NCI-H2227 (cell line): Measurements from ENCODE around the gene NDUFS7.

Experiments used
- DNase-seq: peaks from one replicate; lab custom pipeline; 2025; ENCODE audit not compliant: unreplicated experiment; lab: John Stamatoyannopoulos, UW

NDUFS7 gene

DNA sequence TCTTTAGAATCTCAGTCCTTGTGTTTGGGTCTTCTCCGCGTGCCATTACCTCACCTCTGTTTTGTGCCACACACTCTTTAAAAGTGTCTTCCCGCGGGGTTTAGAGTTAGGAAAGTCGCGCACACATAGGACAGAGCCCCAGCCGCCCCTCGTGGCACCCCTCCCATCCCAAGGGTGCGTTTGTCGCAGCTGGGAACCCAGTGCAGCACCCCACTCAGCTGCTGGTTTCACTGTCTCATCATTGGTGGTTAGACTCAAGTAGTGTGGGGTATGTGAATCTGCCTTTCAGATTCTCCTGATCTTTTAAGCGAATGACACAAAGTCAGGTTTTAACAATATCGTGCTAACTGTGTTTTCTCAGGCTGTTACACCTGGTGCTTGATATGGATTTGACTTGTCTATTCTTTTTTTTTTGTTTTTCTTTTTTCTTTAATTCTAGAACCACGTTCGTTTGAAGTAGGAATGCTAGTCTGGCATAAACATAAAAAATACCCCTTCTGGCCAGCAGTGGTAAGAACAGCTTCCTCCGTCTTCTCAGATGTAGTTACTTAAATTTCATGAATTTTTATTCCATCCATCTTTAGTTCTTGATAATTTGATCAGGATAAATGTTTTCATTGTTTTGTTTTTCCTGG lies 19.5 kb upstream of the NDUFS7 start:
- DNase-seq: no peak

DNA sequence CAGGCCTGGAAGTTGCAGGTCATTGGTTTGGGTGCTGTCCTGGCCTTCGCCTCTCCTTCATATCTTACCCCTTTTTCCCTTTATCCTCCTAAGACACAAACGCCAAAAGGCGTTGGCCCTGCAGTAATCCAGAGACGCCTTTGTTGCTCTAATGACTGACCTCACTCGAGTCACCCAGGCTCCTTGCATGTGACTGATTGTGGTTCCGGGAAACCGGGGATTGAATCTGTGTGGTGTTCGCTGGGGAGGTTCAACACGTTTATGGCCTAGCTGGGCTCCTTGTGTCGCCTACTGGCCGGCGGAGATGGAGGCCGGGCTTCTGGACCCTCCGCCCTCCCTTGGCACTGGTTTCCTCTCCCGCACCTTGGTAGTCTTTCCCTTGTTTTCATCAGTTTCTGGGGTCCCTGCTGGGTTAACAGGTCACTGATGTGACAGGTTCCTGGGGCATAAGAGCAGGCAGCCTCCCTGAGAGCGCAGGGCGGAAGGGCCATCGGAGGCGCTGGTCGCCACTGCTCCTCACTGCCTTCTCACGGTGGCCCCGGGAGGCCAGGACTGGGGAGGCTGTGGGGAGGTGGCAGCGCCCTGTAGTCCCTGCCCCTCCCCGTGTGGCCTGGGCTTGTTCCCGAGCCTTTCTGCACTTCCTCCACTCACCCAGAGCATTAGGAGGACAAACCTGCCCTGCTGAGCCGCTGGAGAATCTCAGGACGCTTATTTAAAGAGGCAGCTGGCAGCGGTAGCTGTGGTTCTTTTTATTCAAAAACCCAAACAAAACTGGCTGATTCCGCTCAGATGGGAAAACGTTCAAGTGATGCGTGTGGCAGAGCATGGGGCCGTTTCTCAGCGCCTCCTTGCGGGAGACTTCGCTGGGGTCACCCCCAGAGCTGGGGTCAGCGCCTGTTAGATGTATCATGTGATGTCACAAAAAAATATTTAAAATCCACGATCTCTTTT lies 18.1 kb upstream of the NDUFS7 start:
- DNase-seq: no peak

DNA sequence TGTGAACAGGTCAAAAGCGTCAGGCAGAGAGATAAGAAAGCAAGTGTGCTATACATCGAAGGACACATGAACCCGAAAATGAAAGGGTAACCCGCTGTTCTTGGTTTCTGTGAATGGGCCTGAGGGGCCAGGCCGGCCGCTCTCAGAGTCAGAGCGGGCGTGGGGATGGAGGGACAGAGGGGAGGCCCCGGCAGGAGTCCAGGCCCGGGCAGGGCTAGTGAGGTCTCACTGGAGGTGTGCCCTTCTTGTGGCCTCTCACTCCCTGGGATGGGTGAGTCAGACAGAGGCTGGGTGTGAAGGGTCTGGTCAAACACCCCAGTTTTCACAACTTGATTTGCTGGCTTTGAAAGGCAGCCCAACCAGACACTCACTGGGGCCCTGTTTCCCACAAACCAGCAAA lies 17.4 kb upstream of the NDUFS7 start:
- DNase-seq: no peak

DNA sequence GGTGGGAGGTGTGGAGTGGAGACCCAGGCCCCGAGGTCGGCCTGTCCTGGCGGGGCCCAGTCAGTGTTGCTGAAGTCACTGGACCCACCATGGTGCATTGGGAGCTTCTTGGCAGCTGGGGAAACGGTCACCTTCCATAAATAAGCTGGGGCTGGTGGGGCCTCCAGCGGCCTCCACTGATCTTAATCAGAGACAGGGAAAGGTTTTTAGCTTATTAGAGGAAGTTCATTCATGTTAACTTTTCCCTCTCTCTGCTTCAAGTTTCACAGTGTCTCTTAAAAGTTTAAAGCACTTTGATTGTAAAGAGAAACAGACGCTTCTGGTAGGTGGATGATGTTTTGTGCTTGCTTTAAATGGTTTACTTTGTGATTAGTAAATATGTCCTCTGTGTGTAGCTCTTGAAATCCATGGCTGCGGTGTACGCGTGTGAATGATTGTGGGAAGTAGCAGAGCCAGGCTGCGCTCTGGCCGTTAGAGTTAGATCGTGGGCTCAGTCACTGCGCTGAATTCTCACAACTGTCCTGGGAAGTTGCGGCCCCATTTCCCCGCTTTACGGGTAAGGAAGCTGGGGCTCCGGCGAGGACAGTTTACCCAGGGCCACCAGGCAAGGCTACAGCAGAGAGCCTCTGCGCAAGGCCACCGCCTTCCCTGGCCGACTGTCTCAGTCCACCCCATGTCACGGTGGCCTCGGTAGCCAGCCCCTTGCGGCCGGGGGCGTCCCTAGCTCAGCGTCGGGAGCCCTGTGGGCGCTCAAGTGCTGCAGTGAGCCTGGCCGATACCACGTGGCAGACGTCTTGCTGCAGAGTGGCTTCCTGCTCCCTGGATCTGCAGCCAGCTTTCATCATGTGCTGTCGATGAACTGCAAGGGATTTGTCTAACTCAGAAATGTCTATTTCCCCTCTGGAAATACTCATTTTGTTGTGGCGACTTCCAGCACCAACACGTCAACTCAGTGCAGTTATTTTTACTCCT lies 16.5 kb upstream of the NDUFS7 start:
- no peak for DNase-seq

DNA sequence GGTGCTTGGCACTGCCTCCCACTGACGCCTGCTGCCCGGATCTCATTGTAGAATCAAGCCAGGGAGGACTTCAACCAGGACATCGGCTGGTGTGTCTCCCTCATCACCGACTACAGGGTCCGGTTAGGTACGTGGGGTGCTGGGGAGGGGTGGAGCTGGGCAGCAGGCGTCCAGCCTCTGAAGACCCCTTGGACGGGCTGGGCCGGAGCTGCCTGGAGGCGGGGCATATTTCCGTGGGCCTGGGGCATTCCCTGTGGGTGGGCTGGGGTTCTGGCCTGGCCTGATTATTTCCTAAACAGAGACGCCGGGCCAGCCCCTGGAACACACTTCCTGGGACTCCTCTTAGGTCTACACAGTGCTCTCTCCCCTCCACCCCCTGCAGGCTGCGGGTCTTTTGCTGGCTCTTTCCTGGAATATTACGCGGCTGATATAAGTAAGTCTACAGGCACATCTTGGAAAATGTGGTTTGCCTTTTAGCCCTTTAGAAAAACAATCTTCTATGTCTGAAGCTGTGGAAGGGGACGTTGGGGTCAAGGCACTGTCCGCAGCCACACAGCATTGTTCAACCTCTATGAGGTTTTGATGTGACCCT lies 14.4 kb upstream of the NDUFS7 start:
- DNase-seq: no peak

DNA sequence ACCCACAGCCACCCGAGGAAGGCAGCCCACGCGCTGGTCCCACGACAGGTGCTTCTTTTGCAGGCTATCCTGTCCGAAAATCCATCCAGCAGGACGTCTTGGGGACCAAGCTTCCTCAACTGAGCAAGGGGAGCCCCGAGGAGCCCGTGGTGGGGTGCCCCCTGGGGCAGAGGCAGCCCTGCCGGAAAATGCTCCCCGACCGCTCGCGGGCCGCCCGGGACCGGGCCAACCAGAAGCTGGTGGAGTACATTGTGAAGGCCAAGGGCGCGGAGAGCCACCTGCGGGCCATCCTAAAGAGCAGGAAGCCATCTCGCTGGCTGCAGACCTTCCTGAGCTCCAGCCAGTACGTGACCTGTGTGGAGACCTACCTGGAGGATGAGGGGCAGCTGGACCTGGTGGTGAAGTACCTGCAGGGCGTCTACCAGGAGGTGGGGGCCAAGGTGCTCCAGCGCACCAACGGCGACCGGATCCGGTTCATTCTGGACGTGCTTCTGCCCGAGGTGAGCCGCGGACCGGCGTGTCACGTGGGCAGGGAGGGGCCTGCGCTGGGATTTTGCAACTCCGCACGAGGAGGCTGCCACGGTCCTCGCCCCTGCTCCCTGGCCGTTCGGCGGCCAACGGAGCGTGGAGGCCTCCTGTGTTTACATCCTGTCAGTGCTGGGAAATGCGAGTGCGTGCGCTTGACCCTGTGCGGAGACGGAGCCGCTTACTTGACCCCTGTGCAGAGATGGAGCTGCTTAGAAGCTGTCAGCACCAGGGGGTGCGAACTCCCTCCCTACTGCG lies 12.9 kb upstream of the NDUFS7 start:
- no peak for DNase-seq

DNA sequence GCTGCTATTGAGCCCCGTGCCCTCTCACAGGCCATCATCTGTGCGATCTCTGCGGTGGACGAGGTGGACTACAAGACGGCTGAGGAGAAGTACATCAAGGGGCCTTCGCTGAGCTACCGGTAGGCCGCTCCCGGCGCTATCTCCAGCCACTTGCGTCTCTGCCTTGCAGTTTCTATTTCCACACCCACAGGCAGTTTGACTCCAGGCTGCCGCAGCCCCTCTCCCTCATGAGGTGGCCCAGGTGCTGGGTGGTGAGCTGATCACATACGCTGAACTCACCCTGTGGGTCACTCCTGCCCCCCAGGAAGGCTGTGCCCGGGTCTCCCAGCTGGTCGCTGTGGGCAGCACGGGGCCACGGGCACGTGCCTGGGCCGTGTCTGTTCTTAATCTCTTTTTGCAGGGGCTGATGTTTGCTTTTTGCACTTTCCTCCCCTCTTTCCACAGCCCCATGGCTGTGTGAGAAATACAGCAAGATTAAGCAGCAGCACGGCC lies 10.6 kb upstream of the NDUFS7 start:
- no peak for DNase-seq

DNA sequence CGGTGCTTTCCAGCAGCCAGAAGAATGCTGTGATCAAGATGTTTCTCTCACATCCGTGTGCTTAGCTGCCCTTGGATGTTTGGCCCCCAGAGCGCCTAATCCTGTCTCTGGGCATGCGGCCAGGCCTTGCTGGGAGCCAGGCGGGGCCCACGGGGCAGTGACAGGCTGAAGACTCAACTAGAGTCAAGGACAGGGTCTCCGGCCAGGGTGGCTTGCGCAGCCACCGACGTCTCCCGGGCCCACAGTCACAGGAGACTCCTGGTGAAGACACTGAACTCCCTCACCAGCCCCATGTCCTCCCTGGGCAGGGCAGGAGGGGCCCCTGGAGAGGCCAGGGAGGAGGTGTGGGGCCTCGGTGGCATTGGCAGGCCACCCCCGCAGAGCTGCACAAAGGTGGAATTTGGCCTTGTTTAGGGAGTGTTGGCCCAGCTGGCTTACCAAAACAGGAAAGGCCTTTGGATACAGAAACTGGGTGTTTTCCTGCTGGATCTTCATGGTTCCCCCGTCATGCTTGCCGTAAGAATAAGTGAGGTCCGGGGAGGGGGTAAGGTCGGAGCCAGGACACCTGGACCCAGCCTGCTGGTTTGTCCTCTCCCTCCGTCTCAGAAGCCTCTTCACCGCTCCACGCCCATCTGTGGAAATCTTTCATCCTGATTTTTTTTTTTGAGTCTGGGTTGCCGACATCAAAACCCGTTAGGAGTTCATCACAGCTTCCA lies 10.0 kb upstream of the NDUFS7 start:
- no peak for DNase-seq

DNA sequence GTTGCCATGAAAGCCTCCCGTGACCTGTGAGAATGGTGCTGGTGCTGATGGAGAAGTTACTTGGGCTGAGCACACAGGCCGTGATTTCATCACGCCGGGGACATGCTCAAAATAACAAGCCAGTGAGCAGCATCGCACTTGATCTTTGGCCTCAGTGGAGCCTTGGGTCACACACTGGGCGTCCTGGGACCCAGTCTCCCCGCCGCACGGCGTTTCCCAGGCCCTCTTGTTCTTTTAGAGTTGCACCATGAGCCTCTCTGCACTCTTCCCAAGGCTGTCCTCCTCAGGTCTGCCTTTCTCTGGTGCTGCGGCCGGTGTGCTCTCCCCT lies 9.5 kb upstream of the NDUFS7 start:
- no peak for DNase-seq

DNA sequence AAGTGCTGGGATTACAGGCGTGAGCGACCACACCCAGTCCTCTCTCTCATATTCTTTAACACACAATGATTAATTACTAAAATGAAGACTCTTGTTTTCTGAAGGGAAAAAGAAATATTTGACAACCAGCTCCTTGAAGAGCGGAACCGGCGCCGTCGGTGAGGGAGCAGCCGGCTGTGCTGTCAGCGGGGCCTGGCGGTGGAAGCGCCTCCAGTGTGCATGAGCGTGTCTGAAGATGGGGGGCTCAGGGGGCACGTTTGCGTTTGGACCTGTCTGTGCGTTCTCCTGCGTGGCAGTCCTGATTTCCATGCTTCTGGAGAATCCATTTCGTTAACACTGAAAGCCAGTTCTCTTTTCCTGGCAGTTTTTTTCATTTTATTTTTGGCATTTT lies 7.3 kb upstream of the NDUFS7 start:
- DNase-seq: no peak

DNA sequence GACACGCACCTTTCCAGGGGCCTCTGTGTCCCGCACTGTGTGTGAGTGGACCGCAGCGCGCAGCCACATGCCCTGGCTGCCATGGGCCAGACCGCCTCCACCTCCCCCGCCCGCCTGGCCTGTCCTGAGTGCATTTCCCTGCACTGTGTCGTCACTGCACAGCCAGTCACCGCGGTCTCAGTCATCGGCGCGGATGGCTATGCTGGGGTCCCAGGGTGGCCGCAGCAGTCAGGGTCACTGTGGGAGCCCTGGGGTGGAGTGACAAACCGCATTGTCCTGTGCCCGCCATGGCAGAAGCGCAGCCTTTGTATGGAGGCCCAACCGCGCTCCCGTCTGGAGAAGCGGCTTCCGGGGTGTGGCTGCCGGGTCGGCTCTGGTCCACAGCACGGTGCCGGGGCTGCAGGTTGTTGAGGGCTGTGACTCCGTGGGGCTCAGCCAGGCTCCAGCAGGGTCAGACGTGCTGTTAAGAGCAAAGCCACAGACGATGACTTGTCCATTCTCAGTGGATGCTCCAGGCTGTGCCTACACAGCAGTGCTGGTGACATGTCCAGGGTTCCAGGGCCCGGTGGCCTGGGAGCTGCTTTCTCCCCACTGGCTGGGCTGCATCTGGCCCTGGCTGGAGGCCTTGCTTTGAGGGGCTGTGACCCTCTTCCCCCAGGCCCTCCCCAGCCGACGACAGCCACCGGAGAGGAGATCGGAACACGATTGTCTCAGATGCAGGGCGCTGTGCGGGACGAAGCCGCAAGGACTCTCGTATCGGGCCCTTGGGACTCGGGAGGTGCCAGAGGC lies 6.3 kb upstream of the NDUFS7 start:
- no peak for DNase-seq

DNA sequence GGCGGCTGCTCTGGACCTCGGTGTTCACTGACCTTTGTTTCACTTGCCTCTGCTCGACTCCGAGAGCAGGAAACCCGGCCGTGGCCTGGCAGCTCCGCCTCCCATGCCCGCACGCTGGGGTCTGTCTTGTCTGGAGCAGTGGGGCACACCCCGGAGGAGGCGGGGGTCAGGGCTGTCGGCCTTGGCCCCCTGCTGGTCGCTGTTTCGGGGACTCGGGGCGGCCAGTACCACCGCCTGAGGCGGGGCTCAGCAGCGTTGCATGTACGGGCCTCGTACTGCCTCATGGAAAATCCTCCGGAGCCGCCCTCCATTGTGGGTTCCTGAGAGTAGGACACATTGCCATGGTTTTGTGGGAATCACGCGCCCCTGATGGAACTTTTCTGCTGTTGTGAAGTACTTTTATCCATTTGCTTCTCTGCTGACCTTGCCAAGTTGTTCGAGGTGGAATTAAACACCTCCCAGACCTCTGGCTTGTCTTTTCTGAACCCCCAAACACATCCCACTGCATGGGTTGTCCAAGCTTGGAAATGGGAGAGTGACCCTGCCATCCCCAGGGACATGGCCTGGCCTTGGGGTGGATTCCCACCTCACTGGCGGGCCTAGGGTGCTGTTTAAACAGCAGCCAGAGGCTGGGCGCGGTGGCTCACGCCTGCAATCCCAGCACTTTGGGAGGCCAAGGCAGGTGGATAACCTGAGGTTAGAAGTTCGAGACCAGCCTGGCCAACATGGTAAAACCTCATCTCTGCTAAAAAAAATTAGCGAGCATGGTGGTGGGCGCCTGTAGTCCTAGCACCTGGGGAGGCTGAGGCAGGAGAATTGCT lies 5.5 kb upstream of the NDUFS7 start:
- DNase-seq: no peak

DNA sequence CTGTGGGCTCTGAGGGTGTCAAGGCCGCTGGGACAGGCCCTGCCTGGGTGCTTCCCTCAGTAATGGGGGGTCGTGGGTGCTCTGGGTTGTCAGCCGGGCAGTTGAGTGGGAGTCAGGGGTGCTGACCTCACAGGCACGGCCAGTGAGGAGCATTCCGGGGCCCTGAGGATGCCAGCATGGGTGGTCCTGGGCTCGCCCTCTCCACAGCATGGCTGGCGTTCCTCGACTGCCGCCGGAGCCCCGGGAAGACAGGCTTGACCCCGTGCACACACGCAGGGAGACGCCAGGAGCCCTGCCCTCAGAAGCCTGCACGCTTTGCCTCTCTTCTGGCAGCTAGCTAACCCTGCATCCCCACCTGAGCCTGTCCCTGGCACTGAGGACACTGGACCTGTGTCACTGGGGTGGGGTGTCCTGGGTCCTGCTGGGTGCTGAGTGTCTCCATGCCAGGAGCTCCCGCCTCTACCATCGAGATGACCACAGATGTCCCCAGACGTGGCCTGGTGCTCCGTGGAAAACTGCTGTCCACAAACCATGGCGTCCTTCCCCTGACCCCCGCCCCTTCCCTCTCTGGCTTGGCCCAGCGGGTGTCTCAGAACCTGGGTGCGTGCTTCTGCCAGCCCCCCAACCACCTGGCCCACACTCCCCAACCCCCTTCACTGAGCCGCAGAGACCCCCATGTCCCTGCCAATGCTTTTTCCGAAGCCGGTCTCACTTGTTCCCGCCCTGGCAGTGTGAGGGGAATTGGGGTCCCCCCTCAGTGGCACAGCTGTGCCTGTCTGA lies 4.4 kb upstream of the NDUFS7 start:
- no peak for DNase-seq

DNA sequence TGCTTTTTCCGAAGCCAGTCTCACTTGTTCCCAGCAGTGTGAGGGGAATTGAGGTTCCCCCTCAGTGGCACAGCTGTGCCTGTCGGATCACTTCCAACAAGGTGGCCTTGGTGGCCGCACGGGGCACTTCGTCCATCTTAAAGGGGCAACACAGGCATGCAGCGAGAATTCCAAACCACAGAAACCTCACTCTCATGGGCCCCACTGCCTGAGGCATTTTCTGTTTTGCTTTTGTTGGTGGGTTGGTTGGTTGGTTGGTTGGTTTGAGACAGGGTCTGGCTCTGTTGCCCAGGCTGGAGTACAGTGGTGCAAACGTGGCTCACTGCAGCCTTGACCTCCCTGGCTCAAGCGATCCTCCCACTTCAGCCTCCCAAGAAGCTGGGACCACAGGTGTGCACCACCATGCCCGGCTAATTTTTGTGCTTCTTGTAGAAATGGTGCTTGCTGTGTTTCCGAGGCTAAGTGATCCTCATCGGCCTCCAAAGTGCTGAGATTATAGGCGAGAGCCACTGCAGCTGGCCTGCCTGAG lies 3.7 kb upstream of the NDUFS7 start:
- DNase-seq: no peak

DNA sequence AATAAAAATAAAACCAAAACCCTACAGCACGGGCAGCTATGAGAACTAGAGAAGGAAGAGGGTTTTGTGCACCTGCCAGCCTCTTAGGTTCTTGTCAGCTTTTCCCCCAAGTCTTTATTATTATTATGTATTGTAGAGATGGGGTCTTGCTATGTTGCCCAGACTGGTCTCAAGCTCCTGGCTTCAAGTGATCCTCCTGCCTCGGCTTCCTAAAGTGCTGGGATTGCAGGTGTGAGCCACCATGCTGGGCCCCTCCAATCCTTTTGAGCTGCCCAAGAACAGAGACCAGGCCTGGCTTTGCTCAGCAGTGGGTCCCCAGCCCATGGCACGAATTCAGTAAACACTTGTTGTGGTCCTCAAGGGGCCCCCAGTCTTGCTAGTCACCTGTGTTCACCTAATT lies 1.5 kb upstream of the NDUFS7 start:
- no peak for DNase-seq

DNA sequence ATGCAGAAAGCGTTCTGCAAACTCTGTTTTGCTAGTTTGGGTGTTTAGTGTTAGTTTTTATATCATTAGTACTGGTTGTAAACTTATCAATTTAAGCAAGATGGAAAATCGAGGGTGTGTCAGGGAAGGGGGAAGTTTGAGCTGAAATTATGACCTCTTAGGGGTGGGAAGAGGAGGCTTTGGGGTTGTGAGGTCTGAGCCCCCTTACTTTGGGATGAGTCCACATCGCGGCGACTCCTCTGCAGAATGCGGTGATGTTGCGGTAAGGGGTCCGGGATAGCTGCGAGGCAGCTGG lies 743 bp upstream of the NDUFS7 start:
- no peak for DNase-seq

DNA sequence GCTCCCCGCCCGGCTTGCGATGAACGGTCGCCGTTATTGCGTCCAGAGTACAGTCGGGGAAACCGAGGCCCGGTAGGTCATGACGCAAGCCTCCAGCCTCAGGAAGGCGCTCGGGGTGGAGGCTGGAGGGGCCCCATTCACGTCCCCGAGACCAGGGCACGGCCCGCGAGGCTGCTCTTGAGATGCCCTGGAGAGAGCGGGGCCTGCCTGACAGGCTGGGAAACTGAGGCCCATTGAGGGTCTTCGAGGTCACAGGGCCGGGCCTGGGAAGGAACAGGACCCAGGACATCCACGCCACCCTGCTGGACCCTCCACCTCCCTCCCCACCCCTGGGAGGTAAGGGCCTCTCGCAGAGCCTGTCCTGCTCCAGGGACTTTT lies 367 bp downstream of the NDUFS7 start:
- no peak for DNase-seq
